IMR-90 (cell line): Measurements from ENCODE around the gene PCDHGA4. TPM values are rescaled to one million over a fixed set of nuclear protein-coding genes. Genes with fewer than 3 reads are reported as not detected.

Source experiments
- ATAC-seq: fragments of 200-7000 bp; cut with Tn5 transposase; 2 replicates; pipeline ENCODE4 v1.9.1; 2020; ENCODE audit warnings: low read depth, mild to moderate bottlenecking, moderate library complexity
- BruUV-seq: library from RNA; stranded (reverse); fragments of 400-500 nt; replicated peaks from 2 replicates; lab custom pipeline; 2021; lab: Mats Ljungman, UMichigan
- CTCF ChIA-PET: fragments of 300-600 bp; formaldehyde crosslinking; extraction: SDS; loops from one replicate; lab custom pipeline; 2021; ENCODE audit warnings: antibody characterized with exemption; lab: Yijun Ruan, JAX
- POLR2A ChIA-PET: fragments of 300-600 bp; sonication (Branson Sonifier 250); formaldehyde crosslinking; loops from one replicate; lab custom pipeline; 2022; ENCODE audit warnings: antibody characterized with exemption; ENCODE audit not compliant: unreplicated experiment; lab: Charles Lee
- DNase-seq: peaks from one replicate; pipeline ENCODE4 v3.0.0; 2013
- H2AFZ ChIP-seq: replicated peaks from 2 replicates; pipeline ENCODE3; 2013; ENCODE audit warnings: low read length, mild to moderate bottlenecking; ENCODE audit not compliant: poor library complexity
- H2AK5ac ChIP-seq: 2 replicates; pipeline ENCODE4 v1.6.1; 2013; ENCODE audit warnings: low read depth, low read length, inconsistent platforms
- H2AK9ac ChIP-seq: replicated peaks from 2 replicates; pipeline ENCODE3; 2013; ENCODE audit warnings: mild to moderate bottlenecking, low read depth, low read length, moderate library complexity; ENCODE audit not compliant: poor library complexity
- H2BK120ac ChIP-seq: 2 replicates; pipeline ENCODE4 v1.6.1; 2013; ENCODE audit warnings: low read depth, low read length, inconsistent platforms
- H2BK15ac ChIP-seq: 3 replicates; pipeline ENCODE4 v1.6.1; 2013; ENCODE audit warnings: low read depth, low read length, inconsistent platforms
- H2BK20ac ChIP-seq: 2 replicates; pipeline ENCODE4 v1.6.1; 2013; ENCODE audit warnings: low read depth, mild to moderate bottlenecking, inconsistent platforms, low read length, moderate library complexity
- H2BK5ac ChIP-seq: 2 replicates; pipeline ENCODE4 v1.6.1; 2013; ENCODE audit warnings: mild to moderate bottlenecking, low read depth, low read length, inconsistent platforms; ENCODE audit not compliant: poor library complexity, severe bottlenecking
- H3K14ac ChIP-seq: replicated peaks from 2 replicates; pipeline ENCODE4 v1.6.1; 2013; ENCODE audit warnings: low read depth, low read length, inconsistent platforms
- H3K18ac ChIP-seq: 2 replicates; pipeline ENCODE4 v1.6.1; 2013; ENCODE audit warnings: low read depth, low read length, control low read depth
- H3K23ac ChIP-seq: 2 replicates; pipeline ENCODE4 v1.6.1; 2013; ENCODE audit warnings: low read depth, low read length, inconsistent platforms
- H3K27ac ChIP-seq: 2 replicates; pipeline ENCODE4 v1.5.1; 2013; ENCODE audit warnings: mild to moderate bottlenecking, control low read depth, low read length; ENCODE audit not compliant: insufficient read depth
- H3K27me3 ChIP-seq: 2 replicates; pipeline ENCODE4 v1.6.1; 2013; ENCODE audit warnings: low read length; ENCODE audit not compliant: control insufficient read depth, insufficient read depth
- H3K36me3 ChIP-seq: 2 replicates; pipeline ENCODE4 v1.6.1; 2013; ENCODE audit warnings: low read length, mixed read lengths; ENCODE audit not compliant: control insufficient read depth, insufficient read depth
- H3K4ac ChIP-seq: 2 replicates; pipeline ENCODE4 v1.6.1; 2013; ENCODE audit warnings: low read depth, low read length, inconsistent platforms
- H3K4me1 ChIP-seq: 2 replicates; pipeline ENCODE4 v1.6.1; 2013; ENCODE audit warnings: low read length, mixed read lengths; ENCODE audit not compliant: control insufficient read depth, insufficient read depth
- H3K4me2 ChIP-seq: 2 replicates; pipeline ENCODE4 v1.6.1; 2013; ENCODE audit warnings: low read depth, mild to moderate bottlenecking, control low read depth, low read length, moderate library complexity
- H3K4me3 ChIP-seq: 2 replicates; pipeline ENCODE4 v1.5.1; 2013; ENCODE audit warnings: low read depth, mild to moderate bottlenecking, control low read depth, low read length, moderate library complexity; ENCODE audit not compliant: insufficient read depth
- H3K56ac ChIP-seq: 2 replicates; pipeline ENCODE4 v1.6.1; 2013; ENCODE audit warnings: low read length, inconsistent platforms; ENCODE audit not compliant: insufficient read depth; ENCODE audit errors: extremely low read depth
- H3K79me1 ChIP-seq, 2 experiments: 2 replicates each; pipeline ENCODE4 v1.6.1; 2013; ENCODE audit warnings: low read length in 2 of 2, inconsistent platforms in 1 of 2, low read depth in 1 of 2
- H3K9ac ChIP-seq: 2 replicates; pipeline ENCODE4 v1.6.1; 2013; ENCODE audit warnings: low read depth, low read length, control low read depth
- H3K9me1 ChIP-seq: 2 replicates; pipeline ENCODE4 v1.6.1; 2013; ENCODE audit warnings: low read length, inconsistent platforms; ENCODE audit not compliant: insufficient read depth
- H3K9me3 ChIP-seq: 2 replicates; pipeline ENCODE4 v1.6.1; 2013; ENCODE audit warnings: low read length; ENCODE audit not compliant: control insufficient read depth, insufficient read depth
- H4K20me1 ChIP-seq: 2 replicates; pipeline ENCODE4 v1.6.1; 2013; ENCODE audit warnings: low read length, inconsistent platforms; ENCODE audit not compliant: insufficient read depth
- H4K5ac ChIP-seq: 2 replicates; pipeline ENCODE4 v1.6.1; 2013; ENCODE audit warnings: mild to moderate bottlenecking, low read depth, low read length, control low read depth
- H4K8ac ChIP-seq, 2 experiments: 2 replicates each; pipeline ENCODE4 v1.6.1; 2013; ENCODE audit warnings: low read depth in 2 of 2, low read length in 2 of 2, control low read depth in 1 of 2, inconsistent platforms in 1 of 2
- H4K91ac ChIP-seq: 2 replicates; pipeline ENCODE4 v1.6.1; 2013; ENCODE audit warnings: low read depth, low read length, inconsistent platforms; ENCODE audit not compliant: insufficient read depth
- CEBPB ChIP-seq: IDR thresholded peaks from 2 replicates; pipeline ENCODE4 v1.6.1; 2012; ENCODE audit warnings: low read depth, low read length, improper control_type of control experiment
- CHD1 ChIP-seq: IDR thresholded peaks from 2 replicates; pipeline ENCODE4 v1.6.1; 2012; ENCODE audit warnings: low read depth, low read length, improper control_type of control experiment
- CTCF ChIP-seq: conservative IDR thresholded peaks from 2 replicates; pipeline ENCODE4 v1.5.1; 2012; ENCODE audit warnings: mild to moderate bottlenecking, low read depth, low read length, improper control_type of control experiment
- FOS ChIP-seq: fragments of 150-350 bp; IDR thresholded peaks from 2 replicates; pipeline ENCODE4 v1.6.1; 2016; ENCODE audit warnings: low read depth, low read length
- MAZ ChIP-seq: IDR thresholded peaks from 2 replicates; pipeline ENCODE4 v1.6.1; 2012; ENCODE audit warnings: low read depth, mild to moderate bottlenecking, low read length, improper control_type of control experiment, moderate library complexity, borderline replicate concordance
- NFE2L2 ChIP-seq: fragments of 150-350 bp; IDR thresholded peaks from 2 replicates; pipeline ENCODE4 v1.6.1; 2016; ENCODE audit warnings: low read depth, mild to moderate bottlenecking, low read length
- RAD21 ChIP-seq: IDR thresholded peaks from 2 replicates; pipeline ENCODE4 v1.6.1; 2012; ENCODE audit warnings: low read length, improper control_type of control experiment
- RCOR1 ChIP-seq: IDR thresholded peaks from 2 replicates; pipeline ENCODE4 v1.6.1; 2012; ENCODE audit warnings: mild to moderate bottlenecking, low read length, improper control_type of control experiment; ENCODE audit not compliant: insufficient replicate concordance
- SMC3 ChIP-seq: fragments of 150-350 bp; IDR thresholded peaks from 2 replicates; pipeline ENCODE4 v1.6.1; 2016; ENCODE audit warnings: low read depth, mild to moderate bottlenecking, antibody characterized with exemption, low read length, moderate library complexity
- WGBS, 2 experiments: methylation state at CpG; one replicate each; pipeline versions ENCODE4 v1.1.5 to v1.1.7; 2013; ENCODE audit warnings: missing lambda C conversion rate in 2 of 2; ENCODE audit not compliant: insufficient read length in 1 of 2; ENCODE audit errors: extremely low coverage in 2 of 2; 5-methylcytosine and 5-hydroxymethylcytosine counted together
- dilution Hi-C: fragments of 300-500 bp; cut with HindIII; formaldehyde crosslinking; loops from one replicate; pipeline ENCODE4 v1.14.3; 2018; ENCODE audit warnings: low sequenced_read_pairs; ENCODE audit not compliant: unreplicated experiment
- in situ Hi-C: fragments of 300-500 bp; cut with MboI; formaldehyde crosslinking; loops from 3 replicates; pipeline ENCODE4 v1.14.3; 2019; ENCODE audit warnings: low sequenced_read_pairs, inconsistent platforms, mixed read lengths
- intact Hi-C: fragments of 100-400 bp; cut with micrococcal nuclease; formaldehyde crosslinking; loops from 2 replicates; pipeline ENCODE4 v1.10.0; 2022
- polyA plus RNA-seq, 3 experiments: library from polyadenylated mRNA; depleted of rRNA; stranded (reverse); fragments of >200 nt; gene quantifications; 2 replicates each; pipeline ENCODE4 v1.2.3, GENCODE V29; 2012; ENCODE audit warnings: low replicate concordance in 1 of 3
- total RNA-seq: library from RNA; depleted of rRNA; stranded (reverse); fragments of >200 nt; gene quantifications from 2 replicates; pipeline ENCODE4 v1.2.3, GENCODE V29; 2012

PCDHGA4 gene
- total and polyA plus RNA-seq, 2 of the 4 experiments (the other 2 are of a cell fraction) = 3.5 to 5.4 TPM

DNA sequence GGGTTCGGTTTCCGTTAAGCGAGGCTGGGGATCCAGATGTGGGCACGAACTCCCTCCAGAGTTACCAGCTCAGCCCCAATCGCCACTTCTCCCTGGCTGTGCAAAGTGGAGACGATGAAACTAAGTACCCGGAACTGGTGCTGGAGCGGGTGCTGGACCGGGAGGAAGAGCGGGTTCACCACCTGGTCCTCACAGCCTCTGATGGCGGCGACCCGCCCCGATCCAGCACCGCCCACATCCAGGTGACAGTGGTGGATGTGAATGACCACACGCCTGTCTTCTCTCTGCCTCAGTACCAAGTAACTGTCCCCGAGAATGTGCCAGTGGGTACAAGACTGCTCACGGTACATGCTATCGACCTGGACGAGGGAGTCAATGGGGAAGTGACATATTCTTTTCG, 28.5 kb downstream of the PCDHGA4 start:
- no peak overlapping the region for H2AK5ac ChIP-seq
- peaks cover 30% of the 10 kb centered on the region for H3K9me3 ChIP-seq
- no peak overlapping the region; the same call in 1 of the 2 replicates for H3K23ac ChIP-seq
- no TSS peak for BruUV-seq
- peaks cover 3% of the 10 kb centered on the region; the same call in 1 of the 2 replicates for H3K36me3 ChIP-seq
- dilution Hi-C loops = no loop called here
- H2BK20ac ChIP-seq = no peak overlapping the region
- no peaks in the 10 kb centered on the region for H3K9me1 ChIP-seq
- peaks cover 2 to 7% of the 10 kb centered on the region in 2 experiments; a peak in 3 of 4 replicates for H3K79me1 ChIP-seq
- in situ Hi-C loops = no loop called here
- intact Hi-C loops = no loop called here
- H3K4me1 ChIP-seq = no peaks in the 10 kb centered on the region; the same call in 1 of the 2 replicates
- POLR2A ChIA-PET = no interaction called here
- H2BK15ac ChIP-seq = no peak overlapping the region
- peak overlapping the region; percentile 83 for H3K4me3 ChIP-seq
- H4K5ac ChIP-seq = no peak overlapping the region; the same call in 1 of the 2 replicates
- H3K27me3 ChIP-seq = no peaks in the 10 kb centered on the region
- no peak overlapping the region for H3K18ac ChIP-seq
- peak overlapping the region in 1 of 2 experiments; percentile 58; a peak in 1 of 4 replicates for H4K8ac ChIP-seq
- DNase-seq = no peak
- H2BK120ac ChIP-seq = no peak overlapping the region
- H4K20me1 ChIP-seq = no peaks in the 10 kb centered on the region
- peak overlapping the region; percentile 81 for H2AFZ ChIP-seq
- H3K4ac ChIP-seq = no peak overlapping the region
- no peak overlapping the region for H2BK5ac ChIP-seq
- no peak overlapping the region for H4K91ac ChIP-seq
- no peak for TF ChIP-seq MAZ
- no peak for TF ChIP-seq FOS
- TF ChIP-seq RCOR1 = no peak
- TF ChIP-seq CTCF = no peak
- TF ChIP-seq CHD1 = no peak
- TF ChIP-seq CEBPB = no peak
- TF ChIP-seq NFE2L2 = no peak
- no peak for TF ChIP-seq RAD21
- TF ChIP-seq SMC3 = no peak
- H2AK9ac ChIP-seq = peak overlapping the region; percentile 72
- ATAC-seq = no peak
- CTCF ChIA-PET = no interaction called here
- WGBS, 2 experiments = 24% methylated on average over 10 of the region's 21 CpGs; no CpG with 5 or more reads in 1 of the 2 experiments
- no peak overlapping the region for H3K56ac ChIP-seq
- H3K27ac ChIP-seq = no peak overlapping the region
- peak overlapping the region; percentile 4 for H3K4me2 ChIP-seq
- H3K14ac ChIP-seq = no peak overlapping the region; the same call in 1 of the 2 replicates
- H3K9ac ChIP-seq = no peak overlapping the region
